ENCODE data around the gene CLK2. TPM values are rescaled to one million over a fixed set of nuclear protein-coding genes. Genes with fewer than 3 reads are reported as not detected.

CLK2 gene
- polyA plus RNA-seq, 1 donor from 2014 or later = 44.4 TPM

DNA sequence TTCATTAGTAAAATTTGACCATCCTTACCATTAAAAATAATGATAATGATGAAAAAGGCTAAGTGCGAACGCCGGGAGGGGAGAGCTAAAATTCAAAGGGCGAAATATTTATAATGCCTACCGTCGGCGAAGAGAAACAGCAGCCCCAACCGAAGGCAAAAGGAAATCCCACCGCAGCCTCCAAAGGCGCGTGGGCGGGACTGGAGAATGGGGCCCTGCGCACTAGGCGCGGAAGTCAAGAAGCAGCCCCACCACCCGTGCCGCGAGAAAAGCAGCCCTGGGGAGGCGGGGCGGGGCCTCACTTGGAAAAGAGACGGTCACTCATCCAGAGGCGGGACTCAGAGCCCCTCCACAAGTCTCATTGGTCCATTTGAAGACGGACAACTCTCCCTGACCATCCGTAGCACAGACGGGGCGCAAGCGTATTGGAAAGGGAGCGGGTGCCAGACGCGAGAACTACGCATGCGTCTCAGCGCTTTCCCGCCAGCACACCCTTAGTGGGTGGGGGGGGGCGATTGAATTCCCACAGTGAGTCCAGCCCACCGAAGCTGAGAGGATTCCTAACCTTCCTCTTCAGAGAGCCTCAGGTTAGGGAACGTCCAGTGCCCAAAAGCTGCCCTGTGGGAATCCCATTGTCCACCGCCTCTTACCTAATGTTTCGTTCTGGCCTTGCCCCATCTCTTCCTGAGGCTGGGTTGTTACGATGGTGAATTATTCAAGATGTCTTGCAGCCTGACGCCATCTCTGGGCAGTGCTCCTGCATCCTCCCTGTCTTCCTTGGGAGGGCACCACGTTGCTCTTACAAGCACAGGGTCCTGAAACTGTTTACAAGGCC lies 45.8 kb downstream of the CLK2 start:
- TF ChIP-seq SMC3 (conservative IDR thresholded peaks at IDR 0.05; ENCODE audit: poor library complexity) = peak; percentile 46
- peak; percentile 83 for TF ChIP-seq MXI1 (conservative IDR thresholded peaks at IDR 0.05; ENCODE audit: poor library complexity, severe bottlenecking)
- peak; percentile 98 for TF ChIP-seq TAF1 (IDR thresholded peaks at IDR 0.05; ENCODE audit: low read depth)
- TF ChIP-seq, protein P1, sequence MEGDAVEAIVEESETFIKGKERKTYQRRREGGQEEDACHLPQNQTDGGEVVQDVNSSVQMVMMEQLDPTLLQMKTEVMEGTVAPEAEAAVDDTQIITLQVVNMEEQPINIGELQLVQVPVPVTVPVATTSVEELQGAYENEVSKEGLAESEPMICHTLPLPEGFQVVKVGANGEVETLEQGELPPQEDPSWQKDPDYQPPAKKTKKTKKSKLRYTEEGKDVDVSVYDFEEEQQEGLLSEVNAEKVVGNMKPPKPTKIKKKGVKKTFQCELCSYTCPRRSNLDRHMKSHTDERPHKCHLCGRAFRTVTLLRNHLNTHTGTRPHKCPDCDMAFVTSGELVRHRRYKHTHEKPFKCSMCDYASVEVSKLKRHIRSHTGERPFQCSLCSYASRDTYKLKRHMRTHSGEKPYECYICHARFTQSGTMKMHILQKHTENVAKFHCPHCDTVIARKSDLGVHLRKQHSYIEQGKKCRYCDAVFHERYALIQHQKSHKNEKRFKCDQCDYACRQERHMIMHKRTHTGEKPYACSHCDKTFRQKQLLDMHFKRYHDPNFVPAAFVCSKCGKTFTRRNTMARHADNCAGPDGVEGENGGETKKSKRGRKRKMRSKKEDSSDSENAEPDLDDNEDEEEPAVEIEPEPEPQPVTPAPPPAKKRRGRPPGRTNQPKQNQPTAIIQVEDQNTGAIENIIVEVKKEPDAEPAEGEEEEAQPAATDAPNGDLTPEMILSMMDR (IDR thresholded peaks at IDR 0.05; ENCODE audit: poor library complexity, severe bottlenecking) = peak; percentile 67
- TF ChIP-seq, protein P2, sequence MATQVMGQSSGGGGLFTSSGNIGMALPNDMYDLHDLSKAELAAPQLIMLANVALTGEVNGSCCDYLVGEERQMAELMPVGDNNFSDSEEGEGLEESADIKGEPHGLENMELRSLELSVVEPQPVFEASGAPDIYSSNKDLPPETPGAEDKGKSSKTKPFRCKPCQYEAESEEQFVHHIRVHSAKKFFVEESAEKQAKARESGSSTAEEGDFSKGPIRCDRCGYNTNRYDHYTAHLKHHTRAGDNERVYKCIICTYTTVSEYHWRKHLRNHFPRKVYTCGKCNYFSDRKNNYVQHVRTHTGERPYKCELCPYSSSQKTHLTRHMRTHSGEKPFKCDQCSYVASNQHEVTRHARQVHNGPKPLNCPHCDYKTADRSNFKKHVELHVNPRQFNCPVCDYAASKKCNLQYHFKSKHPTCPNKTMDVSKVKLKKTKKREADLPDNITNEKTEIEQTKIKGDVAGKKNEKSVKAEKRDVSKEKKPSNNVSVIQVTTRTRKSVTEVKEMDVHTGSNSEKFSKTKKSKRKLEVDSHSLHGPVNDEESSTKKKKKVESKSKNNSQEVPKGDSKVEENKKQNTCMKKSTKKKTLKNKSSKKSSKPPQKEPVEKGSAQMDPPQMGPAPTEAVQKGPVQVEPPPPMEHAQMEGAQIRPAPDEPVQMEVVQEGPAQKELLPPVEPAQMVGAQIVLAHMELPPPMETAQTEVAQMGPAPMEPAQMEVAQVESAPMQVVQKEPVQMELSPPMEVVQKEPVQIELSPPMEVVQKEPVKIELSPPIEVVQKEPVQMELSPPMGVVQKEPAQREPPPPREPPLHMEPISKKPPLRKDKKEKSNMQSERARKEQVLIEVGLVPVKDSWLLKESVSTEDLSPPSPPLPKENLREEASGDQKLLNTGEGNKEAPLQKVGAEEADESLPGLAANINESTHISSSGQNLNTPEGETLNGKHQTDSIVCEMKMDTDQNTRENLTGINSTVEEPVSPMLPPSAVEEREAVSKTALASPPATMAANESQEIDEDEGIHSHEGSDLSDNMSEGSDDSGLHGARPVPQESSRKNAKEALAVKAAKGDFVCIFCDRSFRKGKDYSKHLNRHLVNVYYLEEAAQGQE (IDR thresholded peaks at IDR 0.05; ENCODE audit: borderline replicate concordance) = peak; percentile 90
- no peak for TF ChIP-seq EZH2 (IDR thresholded peaks at IDR 0.05; ENCODE audit: borderline replicate concordance, insufficient read depth, low read length, poor library complexity, severe bottlenecking)
- TF ChIP-seq RAD21 (conservative IDR thresholded peaks at IDR 0.05) = peak; percentile 42
- TF ChIP-seq EP300 (conservative IDR thresholded peaks at IDR 0.05; ENCODE audit: poor library complexity, severe bottlenecking) = peak; percentile 34
- TF ChIP-seq POLR2AphosphoS5 (IDR thresholded peaks at IDR 0.05) = peak; percentile 83
- Histone ChIP-seq H4K20me1 (ENCODE audit: insufficient read depth) (no peaks in the 10 kb centered on the region), H3K27me3 (ENCODE audit: insufficient read depth, low read depth, low read length) (no peaks in the 10 kb centered on the region), H2AFZ (ENCODE audit: low read depth, low read length) (peak overlapping the region; percentile 95), H3K9ac (ENCODE audit: low read length) (peak overlapping the region; percentile 88), H3K9me3 (ENCODE audit: low read length) (no peaks in the 10 kb centered on the region), H3K79me2 (replicated peaks; ENCODE audit: insufficient read depth, low read length) (peaks cover 11% of the 10 kb centered on the region), H3K4me2 (ENCODE audit: low read length) (peak overlapping the region; percentile 83), H3K36me3 (ENCODE audit: insufficient read depth, low read length) (no peaks in the 10 kb centered on the region), H3K4me3 (ENCODE audit: low read length) (peak overlapping the region; percentile 92), H3F3A (ENCODE audit: insufficient read depth, low read length, poor library complexity, severe bottlenecking) (peaks cover 6% of the 10 kb centered on the region), H3K27ac (ENCODE audit: low read length) (peak overlapping the region; percentile 97), H3K9me2 (ENCODE audit: insufficient read depth, low read length) (no peaks in the 10 kb centered on the region)

DNA sequence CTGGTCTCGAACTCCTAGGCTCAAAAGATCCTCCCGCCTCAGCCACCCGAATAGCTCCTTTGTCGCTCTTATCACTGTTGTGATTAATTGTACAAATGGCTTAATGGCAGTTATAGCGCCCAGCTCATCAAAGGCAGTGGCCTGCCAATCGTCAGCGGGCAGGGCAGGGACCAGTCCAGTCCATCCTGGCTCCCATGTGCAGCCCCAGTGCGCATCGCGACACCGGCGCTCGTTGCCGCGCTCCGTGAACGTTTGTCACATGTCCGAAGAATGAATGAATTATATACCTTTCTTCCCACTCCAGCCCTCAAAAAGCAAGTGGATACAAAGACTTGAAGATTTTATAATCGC lies 46.4 kb downstream of the CLK2 start:
- no peaks in the 10 kb centered on the region for H3K9me2 ChIP-seq (ENCODE audit: insufficient read depth, low read length)
- peak; percentile 47 for TF ChIP-seq TAF1 (IDR thresholded peaks at IDR 0.05; ENCODE audit: low read depth)
- TF ChIP-seq SMC3 (conservative IDR thresholded peaks at IDR 0.05; ENCODE audit: poor library complexity) = peak; percentile 39
- TF ChIP-seq MXI1 (conservative IDR thresholded peaks at IDR 0.05; ENCODE audit: poor library complexity, severe bottlenecking) = peak; percentile 93
- TF ChIP-seq, protein P1 (IDR thresholded peaks at IDR 0.05; ENCODE audit: poor library complexity, severe bottlenecking) = peak; percentile 52
- no peak for TF ChIP-seq EP300 (conservative IDR thresholded peaks at IDR 0.05; ENCODE audit: poor library complexity, severe bottlenecking)
- TF ChIP-seq, protein P2 (IDR thresholded peaks at IDR 0.05; ENCODE audit: borderline replicate concordance) = peak; percentile 74
- no peak for TF ChIP-seq EZH2 (IDR thresholded peaks at IDR 0.05; ENCODE audit: borderline replicate concordance, insufficient read depth, low read length, poor library complexity, severe bottlenecking)
- no peak for TF ChIP-seq RAD21 (conservative IDR thresholded peaks at IDR 0.05)
- TF ChIP-seq POLR2AphosphoS5 (IDR thresholded peaks at IDR 0.05) = no peak
- peak overlapping the region; percentile 97 for H3K27ac ChIP-seq (ENCODE audit: low read length)
- H3K4me2 ChIP-seq (ENCODE audit: low read length) = peak overlapping the region; percentile 83
- H4K20me1 ChIP-seq (ENCODE audit: insufficient read depth) = no peaks in the 10 kb centered on the region
- no peaks in the 10 kb centered on the region for H3K9me3 ChIP-seq (ENCODE audit: low read length)
- H3K27me3 ChIP-seq (ENCODE audit: insufficient read depth, low read depth, low read length) = no peaks in the 10 kb centered on the region
- H2AFZ ChIP-seq (ENCODE audit: low read depth, low read length) = peak overlapping the region; percentile 81
- peak overlapping the region; percentile 92 for H3K4me3 ChIP-seq (ENCODE audit: low read length)
- H3K9ac ChIP-seq (ENCODE audit: low read length) = peak overlapping the region; percentile 88
- no peaks in the 10 kb centered on the region for H3K36me3 ChIP-seq (ENCODE audit: insufficient read depth, low read length)
- peaks cover 6% of the 10 kb centered on the region for H3F3A ChIP-seq (ENCODE audit: insufficient read depth, low read length, poor library complexity, severe bottlenecking)
- peaks cover 11% of the 10 kb centered on the region for H3K79me2 ChIP-seq (replicated peaks; ENCODE audit: insufficient read depth, low read length)
